Nephron progenitor cell (in vitro differentiated cells): Measurements from ENCODE around the gene TTLL5.
A peak's percentile ranks its signal among the peaks of the same experiment; 100 is the strongest.

Source experiments
- DNase-seq: peaks from one replicate; pipeline ENCODE4 v3.0.0; 2021
- H3K27ac Mint-ChIP-seq: 2 replicates; pipeline ENCODE4 v1.8.0; 2021; ENCODE audit warnings: mild to moderate bottlenecking, moderate library complexity, mixed read lengths
- H3K27me3 Mint-ChIP-seq: 2 replicates; pipeline ENCODE4 v1.8.0; 2021; ENCODE audit warnings: mild to moderate bottlenecking, low read depth, mixed read lengths; ENCODE audit not compliant: poor library complexity
- H3K36me3 Mint-ChIP-seq: 2 replicates; pipeline ENCODE4 v1.8.0; 2021; ENCODE audit warnings: low read depth, mixed read lengths
- H3K4me1 Mint-ChIP-seq: 2 replicates; pipeline ENCODE4 v1.8.0; 2021; ENCODE audit warnings: mixed read lengths
- H3K4me3 Mint-ChIP-seq: 2 replicates; pipeline ENCODE4 v1.8.0; 2021; ENCODE audit warnings: mild to moderate bottlenecking, moderate library complexity, mixed read lengths
- H3K9me3 Mint-ChIP-seq: 2 replicates; pipeline ENCODE4 v1.8.0; 2021; ENCODE audit warnings: mild to moderate bottlenecking, moderate library complexity, mixed read lengths
- TF ChIP-seq, protein P1 (sequence below): fragments of 200-600 bp; sonication (generic); IDR thresholded peaks from 2 replicates; pipeline ENCODE4 v1.5.0; 2021; ENCODE audit warnings: antibody characterized with exemption

Gene TTLL5

DNA sequence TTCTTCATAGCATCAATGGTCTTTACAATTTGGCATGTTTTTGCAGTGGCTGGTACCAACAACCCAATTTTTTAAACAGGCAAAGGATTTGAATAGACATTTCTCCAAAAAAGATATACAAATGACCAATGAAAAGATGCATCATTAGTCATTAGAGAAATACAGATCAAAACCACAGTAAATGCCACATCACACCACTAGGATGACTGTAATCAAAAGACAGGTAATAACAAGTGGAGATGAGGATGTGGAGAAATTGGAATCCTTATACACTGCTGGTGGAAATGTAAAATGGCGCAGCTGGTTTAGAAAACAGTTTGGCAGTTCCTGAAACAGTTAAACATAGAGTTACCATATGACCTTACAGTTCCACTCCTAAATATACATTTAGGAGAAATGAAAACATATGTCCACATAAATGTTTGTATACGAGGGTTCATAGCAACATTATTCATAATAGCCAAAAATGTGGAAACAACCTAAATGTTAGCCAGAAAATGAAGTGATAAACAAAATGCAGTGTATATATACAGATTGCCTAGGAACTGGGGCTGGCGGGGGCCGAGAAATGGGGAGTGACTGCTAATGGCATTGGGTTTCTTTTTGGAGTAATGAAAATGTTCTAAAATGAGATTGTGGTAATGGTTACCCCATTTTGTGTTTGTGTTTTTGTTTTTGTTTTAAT, 265.5 kb downstream of the TTLL5 start:
- Mint-ChIP-seq H3K9me3 (peaks cover 35% of the 10 kb centered on the region), H3K36me3 (peaks cover 39% of the 10 kb centered on the region), H3K4me3 (no peak overlapping the region), H3K27ac (no peak overlapping the region), H3K27me3 (no peaks in the 10 kb centered on the region), H3K4me1 (peaks cover 12% of the 10 kb centered on the region)
- TF ChIP-seq, protein P1, sequence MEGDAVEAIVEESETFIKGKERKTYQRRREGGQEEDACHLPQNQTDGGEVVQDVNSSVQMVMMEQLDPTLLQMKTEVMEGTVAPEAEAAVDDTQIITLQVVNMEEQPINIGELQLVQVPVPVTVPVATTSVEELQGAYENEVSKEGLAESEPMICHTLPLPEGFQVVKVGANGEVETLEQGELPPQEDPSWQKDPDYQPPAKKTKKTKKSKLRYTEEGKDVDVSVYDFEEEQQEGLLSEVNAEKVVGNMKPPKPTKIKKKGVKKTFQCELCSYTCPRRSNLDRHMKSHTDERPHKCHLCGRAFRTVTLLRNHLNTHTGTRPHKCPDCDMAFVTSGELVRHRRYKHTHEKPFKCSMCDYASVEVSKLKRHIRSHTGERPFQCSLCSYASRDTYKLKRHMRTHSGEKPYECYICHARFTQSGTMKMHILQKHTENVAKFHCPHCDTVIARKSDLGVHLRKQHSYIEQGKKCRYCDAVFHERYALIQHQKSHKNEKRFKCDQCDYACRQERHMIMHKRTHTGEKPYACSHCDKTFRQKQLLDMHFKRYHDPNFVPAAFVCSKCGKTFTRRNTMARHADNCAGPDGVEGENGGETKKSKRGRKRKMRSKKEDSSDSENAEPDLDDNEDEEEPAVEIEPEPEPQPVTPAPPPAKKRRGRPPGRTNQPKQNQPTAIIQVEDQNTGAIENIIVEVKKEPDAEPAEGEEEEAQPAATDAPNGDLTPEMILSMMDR = no peak
- no peak for DNase-seq

DNA sequence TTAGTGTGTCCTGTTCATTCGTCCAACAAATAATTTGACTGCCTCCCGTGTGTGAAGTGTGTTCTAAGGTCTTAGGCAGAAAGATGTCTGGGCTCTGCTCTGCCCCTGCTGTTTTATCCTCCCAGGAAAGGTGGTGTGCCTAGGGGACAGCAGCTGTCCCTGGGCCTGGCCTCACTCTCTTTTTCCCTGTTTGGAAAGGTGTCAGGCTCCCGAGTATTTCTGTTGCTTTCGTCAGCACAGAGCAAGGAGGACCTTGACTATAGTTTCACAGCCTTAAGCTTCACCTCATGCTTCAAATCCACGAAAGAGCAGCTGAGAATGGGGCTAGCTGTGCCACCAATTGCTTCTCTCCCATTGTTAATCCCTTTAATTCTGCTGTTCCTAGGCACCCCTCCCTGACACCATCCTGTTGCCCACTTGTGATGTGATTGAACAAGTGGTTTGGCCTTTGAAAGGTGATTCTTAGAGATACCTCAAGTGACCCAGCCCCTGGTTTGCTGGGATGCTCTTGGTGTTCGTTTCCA, 266.6 kb downstream of the TTLL5 start:
- Mint-ChIP-seq H3K27me3 (no peaks in the 10 kb centered on the region), H3K9me3 (peaks cover 25% of the 10 kb centered on the region), H3K36me3 (peaks cover 29% of the 10 kb centered on the region), H3K27ac (no peak overlapping the region), H3K4me3 (no peak overlapping the region), H3K4me1 (peaks cover 12% of the 10 kb centered on the region)
- DNase-seq = no peak
- TF ChIP-seq, protein P1 = no peak

GRCh38 chr14:75928690-75929181, 267.7 kb downstream of the TTLL5 start:
- H3K27me3 Mint-ChIP-seq = no peaks in the 10 kb centered on the region
- H3K27ac Mint-ChIP-seq = peak overlapping the region; percentile 43
- no peak for DNase-seq
- H3K4me3 Mint-ChIP-seq = no peak overlapping the region
- H3K36me3 Mint-ChIP-seq = peaks cover 18% of the 10 kb centered on the region
- peaks cover 13% of the 10 kb centered on the region for H3K9me3 Mint-ChIP-seq
- H3K4me1 Mint-ChIP-seq = peaks cover 6% of the 10 kb centered on the region
- TF ChIP-seq, protein P1 = no peak

DNA sequence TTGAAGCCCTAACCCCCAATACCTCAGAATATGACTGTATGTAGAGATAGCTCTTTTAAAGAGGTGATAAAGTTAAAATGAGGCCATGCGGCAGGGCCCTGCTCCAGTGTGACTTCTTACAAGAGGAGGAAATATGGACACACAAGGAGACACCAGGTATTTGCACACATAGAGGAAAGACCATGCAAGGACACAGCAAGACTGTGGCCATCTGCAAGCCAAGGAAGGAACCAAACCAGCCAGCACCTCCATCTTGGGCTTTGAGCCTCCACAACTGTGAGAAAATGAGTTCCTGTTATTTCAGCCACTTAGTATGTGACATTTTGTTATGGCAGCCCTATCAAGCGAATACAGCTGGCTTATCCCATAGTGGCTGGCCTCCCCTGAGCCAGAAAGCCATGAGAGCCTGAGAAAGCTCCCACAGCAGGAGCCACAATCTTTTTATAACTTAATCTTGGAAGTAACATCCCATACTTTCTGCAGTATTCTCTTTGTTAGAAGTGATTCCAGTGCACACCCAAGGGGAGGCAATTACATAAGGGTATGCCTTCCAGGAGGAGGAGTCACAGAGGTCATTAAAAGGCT, 272.8 kb downstream of the TTLL5 start:
- Mint-ChIP-seq H3K27ac (peak overlapping the region; percentile 45), H3K36me3 (peaks cover 4% of the 10 kb centered on the region), H3K4me3 (no peak overlapping the region), H3K4me1 (no peaks in the 10 kb centered on the region), H3K9me3 (no peaks in the 10 kb centered on the region), H3K27me3 (no peaks in the 10 kb centered on the region)
- no peak for DNase-seq
- TF ChIP-seq, protein P1 = no peak

GRCh38 chr14:75934998-75935628, 274.1 kb downstream of the TTLL5 start:
- H3K4me1 Mint-ChIP-seq = no peaks in the 10 kb centered on the region
- peaks cover 4% of the 10 kb centered on the region for H3K36me3 Mint-ChIP-seq
- no peaks in the 10 kb centered on the region for H3K27me3 Mint-ChIP-seq
- no peak overlapping the region for H3K27ac Mint-ChIP-seq
- no peak for DNase-seq
- H3K9me3 Mint-ChIP-seq = no peaks in the 10 kb centered on the region
- TF ChIP-seq, protein P1 = no peak
- no peak overlapping the region for H3K4me3 Mint-ChIP-seq
